ENCODE data around the gene C5AR1.
"Not testable (repeated sequence)": the region's sequence is repeated elsewhere in the genome, so short reads cannot be mapped to it uniquely, and the experiment has no call there.

C5AR1 gene

DNA sequence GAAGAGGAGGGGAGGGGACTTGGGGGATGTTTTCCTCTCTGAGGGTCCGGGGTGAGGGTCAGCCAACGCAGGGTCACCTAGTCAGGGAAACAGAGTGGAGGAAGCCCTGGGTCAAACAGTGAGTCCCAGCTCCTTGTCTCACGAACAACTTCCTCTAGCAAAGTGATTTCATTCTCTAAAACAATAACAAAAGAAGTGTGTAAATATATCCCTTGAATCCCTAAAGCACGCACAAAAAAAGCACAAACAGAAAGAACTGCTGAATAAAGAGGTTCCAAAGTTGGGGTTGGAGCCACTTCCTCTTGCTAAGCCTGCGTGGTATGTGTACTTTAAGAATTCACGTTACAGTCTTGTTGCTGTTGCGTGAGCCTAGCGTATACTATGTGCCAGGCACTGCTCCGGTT lies 20.8 kb downstream of the C5AR1 start:
- DNase-seq (ENCODE audit: extremely low read depth in 1 of 2, low read depth in 1 of 2) = no peak

- DNase-seq (ENCODE audit: extremely low read depth in 1 of 2, low read depth in 1 of 2) = no peak
Observed at GRCh38 chr19:47331490-47331889, 21.8 kb downstream of the C5AR1 start.

GRCh38 chr19:47331931-47332547 lies 22.4 kb downstream of the C5AR1 start, which contains the start of gene C5AR2:
Gene C5AR2, plus strand, starts transcription at chr19:47332175. Its CDS starts 8,625 bp downstream, at chr19:47340800.
- DNase-seq (ENCODE audit: extremely low read depth in 1 of 2, low read depth in 1 of 2) = no peak

GRCh38 chr19:47336765-47337718 lies 27.4 kb downstream of the C5AR1 start:
- DNase-seq (ENCODE audit: extremely low read depth in 1 of 2, low read depth in 1 of 2) = not testable (repeated sequence)

DNA sequence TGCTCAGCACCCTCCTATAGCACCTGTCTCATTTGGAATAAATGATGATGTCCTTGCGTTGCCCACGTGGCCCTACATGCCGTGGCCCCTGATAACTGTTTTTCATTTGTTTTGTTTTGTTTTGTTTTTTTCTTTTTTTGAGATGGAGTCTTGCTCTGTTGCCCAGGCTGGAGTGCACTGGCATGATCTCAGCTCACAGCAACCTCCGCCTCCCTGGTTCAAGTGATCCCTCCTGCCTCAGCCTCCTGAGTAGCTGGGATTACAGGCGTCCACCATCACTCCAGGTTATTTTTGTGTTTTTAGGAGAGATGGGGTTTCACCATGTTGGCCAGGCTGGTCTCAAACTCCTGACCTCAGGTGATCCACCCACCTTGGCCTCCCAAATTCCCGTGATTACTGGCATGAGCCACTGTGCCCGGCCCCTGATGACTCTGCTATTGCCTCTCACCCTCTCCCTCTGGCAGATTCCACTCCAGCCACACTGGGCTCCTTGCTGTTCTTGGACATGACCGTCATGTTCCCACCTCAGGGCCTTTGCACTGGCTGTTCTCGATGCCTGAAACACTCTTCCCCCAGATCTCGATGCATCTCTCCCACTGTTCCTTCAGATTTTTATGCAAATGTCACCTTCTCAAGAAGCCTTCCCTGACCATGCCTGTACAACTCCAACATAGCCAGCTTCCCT lies 29.7 kb downstream of the C5AR1 start:
- no peak for DNase-seq (ENCODE audit: extremely low read depth in 1 of 2, low read depth in 1 of 2)

DNA sequence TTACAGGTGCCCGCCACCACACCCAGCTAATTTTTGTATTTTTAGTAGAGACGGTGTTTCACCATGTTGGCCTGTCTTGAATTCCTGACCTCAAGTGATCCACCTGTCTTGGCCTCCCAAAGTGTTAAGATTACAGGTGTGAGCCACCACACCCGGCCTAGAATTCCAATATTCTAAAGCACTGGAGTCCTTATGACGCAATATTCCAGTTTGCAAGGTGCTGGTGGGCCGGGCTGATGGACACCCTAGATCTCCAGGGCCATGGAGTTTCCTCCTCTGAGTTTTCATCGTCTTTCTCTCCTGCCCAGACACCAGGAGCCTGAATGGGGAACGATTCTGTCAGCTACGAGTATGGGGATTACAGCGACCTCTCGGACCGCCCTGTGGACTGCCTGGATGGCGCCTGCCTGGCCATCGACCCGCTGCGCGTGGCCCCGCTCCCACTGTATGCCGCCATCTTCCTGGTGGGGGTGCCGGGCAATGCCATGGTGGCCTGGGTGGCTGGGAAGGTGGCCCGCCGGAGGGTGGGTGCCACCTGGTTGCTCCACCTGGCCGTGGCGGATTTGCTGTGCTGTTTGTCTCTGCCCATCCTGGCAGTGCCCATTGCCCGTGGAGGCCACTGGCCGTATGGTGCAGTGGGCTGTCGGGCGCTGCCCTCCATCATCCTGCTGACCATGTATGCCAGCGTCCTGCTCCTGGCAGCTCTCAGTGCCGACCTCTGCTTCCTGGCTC lies 31.0 kb downstream of the C5AR1 start:
- DNase-seq (ENCODE audit: extremely low read depth in 1 of 2, low read depth in 1 of 2) = no peak

- no peak for DNase-seq (ENCODE audit: extremely low read depth in 1 of 2, low read depth in 1 of 2)
Observed at GRCh38 chr19:47341734-47342133, 32.1 kb downstream of the C5AR1 start.

- no peak for DNase-seq (ENCODE audit: extremely low read depth in 1 of 2, low read depth in 1 of 2)
Observed at GRCh38 chr19:47343194-47343802, 33.6 kb downstream of the C5AR1 start.

- DNase-seq (ENCODE audit: extremely low read depth in 1 of 2, low read depth in 1 of 2) = no peak
Observed at GRCh38 chr19:47344425-47344824, 34.8 kb downstream of the C5AR1 start.

GRCh38 chr19:47346024-47346423 lies 36.4 kb downstream of the C5AR1 start:
- DNase-seq (ENCODE audit: extremely low read depth in 1 of 2, low read depth in 1 of 2) = not testable (repeated sequence)

DNA sequence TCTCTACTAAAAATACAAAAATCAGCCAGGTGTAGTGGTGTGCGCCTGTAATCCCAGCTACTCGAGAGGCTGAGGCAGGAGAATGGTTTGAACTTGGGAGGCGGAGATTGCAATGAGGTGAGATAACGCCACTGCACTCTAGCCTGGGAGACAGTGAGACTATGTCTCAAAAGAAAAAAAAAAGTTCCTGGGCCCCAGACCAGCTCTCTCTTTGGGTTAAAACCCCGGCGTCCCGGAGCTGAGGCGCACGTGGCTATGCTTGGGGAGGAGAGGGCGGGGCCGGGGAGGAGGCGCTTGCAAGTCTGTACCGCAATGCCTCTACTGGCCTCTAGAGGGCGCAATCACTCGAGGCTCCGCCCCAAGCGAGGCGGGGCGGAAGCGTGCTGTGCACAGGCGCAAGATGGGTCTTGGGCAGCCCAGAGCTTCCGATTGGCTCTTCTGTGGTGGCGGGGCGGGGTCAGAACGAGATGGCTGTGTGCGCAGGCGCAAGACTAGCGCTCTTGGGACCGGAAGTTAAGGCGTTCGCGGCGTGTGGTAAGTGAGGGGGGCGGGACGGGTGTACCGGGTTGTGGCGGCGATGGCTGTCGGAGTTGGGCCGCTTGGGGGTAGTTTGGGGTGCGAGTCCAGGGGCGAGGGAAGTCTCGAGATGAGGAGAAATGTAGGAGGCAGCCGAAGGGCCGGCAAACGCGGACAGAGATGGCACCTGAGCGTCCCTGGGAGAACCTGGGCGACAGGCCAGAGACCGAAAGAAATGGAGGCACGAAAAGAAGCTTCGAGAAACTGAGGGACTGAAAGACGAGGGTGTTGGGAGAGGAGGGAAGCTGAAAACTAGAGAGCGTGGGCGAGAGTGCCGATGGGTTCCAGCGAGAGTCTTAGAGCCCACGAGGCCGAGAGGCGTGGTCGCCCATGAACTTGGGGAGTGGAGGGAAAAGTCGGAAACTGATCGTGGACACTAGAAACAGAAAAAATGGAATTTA lies 39.4 kb downstream of the C5AR1 start, which contains the start of gene DHX34:
Gene DHX34, plus strand, starts transcription at position 497 of the 977 bp plus-strand sequence. CDS start 3,716 bp downstream, outside the sequence.
- peak; percentile 96 to 98 for DNase-seq (ENCODE audit: extremely low read depth in 1 of 2, low read depth in 1 of 2)

DNA sequence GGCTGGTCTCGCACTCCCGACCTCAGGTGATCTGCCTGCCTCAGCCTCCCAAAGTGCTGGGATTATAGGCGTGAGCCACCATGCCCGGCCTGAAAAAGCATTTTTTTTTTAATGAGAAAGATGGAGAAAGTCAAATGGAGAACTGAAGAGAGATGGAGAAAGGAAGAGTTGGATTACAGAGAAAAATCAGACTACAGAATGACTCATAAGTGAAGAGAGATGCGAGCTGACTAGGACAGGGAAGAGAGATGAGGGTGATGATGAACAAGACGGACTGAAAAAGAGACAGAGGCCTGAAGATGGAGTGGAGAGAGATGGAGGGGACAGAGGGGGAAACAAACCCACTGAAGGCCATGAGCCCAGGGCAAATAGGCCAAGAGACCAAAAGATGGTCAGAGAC lies 41.0 kb downstream of the C5AR1 start:
- no peak for DNase-seq (ENCODE audit: extremely low read depth in 1 of 2, low read depth in 1 of 2)

DNA sequence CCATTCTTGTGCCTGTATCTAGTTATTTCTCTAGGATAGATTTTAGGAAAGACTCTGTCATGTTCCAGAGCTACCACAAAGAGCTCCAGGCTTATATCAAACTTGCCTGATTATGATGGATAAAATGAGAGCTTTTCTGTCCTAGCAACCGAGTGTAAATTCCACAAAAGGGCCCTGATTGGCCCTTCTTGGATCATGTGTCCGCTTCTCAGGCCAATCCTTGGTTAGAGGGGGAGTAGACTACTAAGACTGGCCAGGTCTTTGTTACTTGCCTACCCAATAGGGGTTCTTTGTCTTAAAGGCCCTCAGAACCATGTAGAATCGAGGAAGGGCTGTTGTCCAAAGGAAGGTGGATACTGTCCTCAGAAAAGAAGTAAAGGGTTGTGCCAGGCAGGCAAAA lies 41.9 kb downstream of the C5AR1 start:
- DNase-seq (ENCODE audit: extremely low read depth in 1 of 2, low read depth in 1 of 2) = no peak

DNA sequence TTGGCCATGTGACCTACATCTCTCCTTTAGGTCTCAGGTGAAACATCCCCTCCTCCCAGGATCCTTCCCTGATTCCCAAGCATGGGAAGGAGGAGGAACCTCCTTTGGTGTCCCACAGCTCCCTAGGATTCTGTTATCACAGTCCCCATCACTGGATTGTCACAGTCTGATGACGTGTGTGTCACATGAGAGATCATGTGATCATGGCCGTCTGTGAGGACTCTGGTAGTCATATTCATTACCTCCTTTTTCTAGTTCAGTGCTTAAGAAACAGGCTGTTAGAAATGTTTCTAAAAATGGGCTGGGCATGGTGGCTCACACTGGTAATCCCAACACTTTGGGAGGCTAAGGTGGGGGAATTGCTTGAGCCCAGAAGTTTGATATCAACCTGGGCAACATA lies 42.4 kb downstream of the C5AR1 start:
- no peak for DNase-seq (ENCODE audit: extremely low read depth in 1 of 2, low read depth in 1 of 2)

DNA sequence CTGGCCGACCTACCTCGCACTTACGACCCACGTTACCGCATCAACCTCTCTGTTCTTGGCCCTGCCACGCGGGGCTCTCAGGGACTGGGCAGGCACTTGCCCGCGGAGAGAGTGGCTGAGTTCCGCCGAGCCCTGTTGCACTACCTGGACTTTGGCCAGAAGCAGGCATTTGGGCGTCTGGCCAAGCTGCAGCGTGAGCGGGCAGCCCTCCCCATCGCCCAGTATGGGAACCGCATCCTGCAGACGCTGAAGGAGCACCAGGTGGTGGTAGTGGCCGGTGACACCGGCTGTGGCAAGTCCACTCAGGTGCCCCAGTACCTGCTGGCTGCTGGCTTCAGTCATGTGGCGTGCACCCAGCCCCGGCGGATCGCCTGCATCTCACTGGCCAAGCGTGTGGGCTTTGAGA lies 43.6 kb downstream of the C5AR1 start:
- DNase-seq (ENCODE audit: extremely low read depth in 1 of 2, low read depth in 1 of 2) = no peak

- DNase-seq (ENCODE audit: extremely low read depth in 1 of 2, low read depth in 1 of 2) = no peak
Observed at GRCh38 chr19:47356900-47357299, 47.2 kb downstream of the C5AR1 start.

DNA sequence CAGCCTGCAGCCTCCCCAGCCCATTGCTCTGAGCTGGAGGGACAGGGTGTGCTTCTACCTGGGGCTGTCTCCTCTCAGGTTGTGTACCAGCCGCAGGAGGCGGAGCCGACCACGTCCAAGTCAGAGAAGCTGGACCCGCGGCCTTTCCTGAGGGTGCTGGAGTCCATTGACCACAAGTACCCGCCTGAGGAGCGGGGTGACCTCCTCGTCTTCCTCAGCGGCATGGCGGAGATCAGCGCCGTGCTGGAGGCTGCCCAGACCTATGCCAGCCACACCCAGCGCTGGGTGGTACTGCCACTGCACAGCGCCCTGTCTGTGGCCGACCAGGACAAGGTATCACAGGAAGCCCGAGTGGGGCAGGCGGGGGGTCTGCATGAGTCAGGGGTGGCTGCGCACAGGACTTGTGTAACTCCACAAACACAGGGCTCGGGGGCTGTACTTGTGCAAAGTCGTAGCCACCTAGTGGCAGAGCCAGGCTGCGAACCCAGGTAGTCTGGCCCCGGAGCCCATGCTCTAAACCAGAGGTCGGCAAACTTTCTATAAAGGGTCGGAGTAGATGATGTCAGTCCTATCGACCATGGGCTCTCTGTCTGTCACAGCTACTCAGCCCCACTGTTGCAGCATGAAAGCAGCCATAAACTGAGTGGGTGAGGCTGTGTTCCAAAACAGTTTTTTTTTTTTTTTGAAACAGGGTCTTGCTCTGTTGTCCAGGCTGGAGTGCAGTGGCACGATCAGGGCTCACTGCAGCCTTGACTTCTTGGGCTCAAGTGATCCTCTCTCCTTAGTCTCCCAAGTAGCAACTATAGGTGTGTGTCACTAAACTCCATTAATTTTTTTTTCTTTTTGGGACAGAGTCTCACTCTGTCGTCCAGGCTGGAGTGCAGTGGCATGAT lies 48.4 kb downstream of the C5AR1 start:
- no peak for DNase-seq (ENCODE audit: extremely low read depth in 1 of 2, low read depth in 1 of 2)

DNA sequence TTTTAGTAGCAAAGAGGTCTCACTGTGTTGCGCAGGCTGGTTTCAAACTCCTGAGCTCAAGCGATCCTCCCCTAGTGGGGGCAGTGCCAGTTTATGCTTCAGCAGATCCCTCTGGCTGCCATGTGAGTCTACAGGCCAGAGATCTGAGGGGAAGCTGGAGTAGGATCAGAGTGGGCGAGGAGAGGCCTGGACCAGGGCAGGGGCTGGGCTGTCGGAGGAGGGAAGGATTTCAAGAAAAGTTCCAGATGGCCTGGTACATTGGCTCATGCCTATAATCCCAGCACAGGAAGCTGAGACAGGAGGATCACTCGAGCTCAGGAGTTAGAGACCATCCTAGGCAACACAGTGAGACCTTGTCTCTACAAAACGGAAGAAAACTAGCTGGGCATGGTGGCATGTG lies 49.3 kb downstream of the C5AR1 start:
- no peak for DNase-seq (ENCODE audit: extremely low read depth in 1 of 2, low read depth in 1 of 2)

All from activated CD8-positive, alpha-beta memory T cell treated with anti-CD3 and anti-CD28 coated beads for 1 hour (primary cell).